Astrocyte (in vitro differentiated cells and primary cell): Measurements from ENCODE around the gene KARS1. TPM values are rescaled to one million over a fixed set of nuclear protein-coding genes. Genes with fewer than 3 reads are reported as not detected.

Source experiments
- DNase-seq: peaks from one replicate; pipeline ENCODE4 v3.0.0-alpha.2; 2010; ENCODE audit warnings: low read depth
- FAIRE-seq: peaks from 2 replicates; lab custom pipeline; 2011; peaks lifted over from hg19 to GRCh38; lab: Jason Lieb, UNC
- H2AFZ ChIP-seq: 2 replicates; pipeline ENCODE4 v1.6.0; 2012; ENCODE audit warnings: low read depth, low read length, inconsistent platforms
- H3K27ac ChIP-seq: 2 replicates; pipeline ENCODE4 v1.5.1; 2011; ENCODE audit warnings: low read depth, low read length, inconsistent platforms
- H3K27me3 ChIP-seq: 2 replicates; pipeline ENCODE4 v1.6.0; 2011; ENCODE audit warnings: low read length, inconsistent platforms; ENCODE audit not compliant: insufficient read depth
- H3K36me3 ChIP-seq: 2 replicates; pipeline ENCODE4 v1.5.1; 2011; ENCODE audit warnings: low read length, inconsistent platforms; ENCODE audit not compliant: insufficient read depth
- H3K4me1 ChIP-seq: 2 replicates; pipeline ENCODE4 v1.5.1; 2011; ENCODE audit warnings: low read length, inconsistent platforms; ENCODE audit not compliant: insufficient read depth
- H3K4me2 ChIP-seq: 2 replicates; pipeline ENCODE4 v1.6.0; 2012; ENCODE audit warnings: low read length, inconsistent platforms
- H3K4me3 ChIP-seq: 2 replicates; pipeline ENCODE4 v1.5.1; 2011; ENCODE audit warnings: low read depth, mild to moderate bottlenecking, low read length, inconsistent platforms; ENCODE audit not compliant: insufficient read depth
- H3K79me2 ChIP-seq: 2 replicates; pipeline ENCODE4 v1.6.0; 2012; ENCODE audit warnings: mild to moderate bottlenecking, low read length, inconsistent platforms; ENCODE audit not compliant: insufficient read depth
- H3K9ac ChIP-seq: 2 replicates; pipeline ENCODE4 v1.6.0; 2012; ENCODE audit warnings: mild to moderate bottlenecking, low read length, inconsistent platforms
- H3K9me3 ChIP-seq: 2 replicates; pipeline ENCODE4 v1.5.1; 2012; ENCODE audit warnings: low read depth, mild to moderate bottlenecking, low read length, inconsistent platforms; ENCODE audit not compliant: insufficient read depth
- H4K20me1 ChIP-seq: 2 replicates; pipeline ENCODE4 v1.6.0; 2012; ENCODE audit warnings: low read length, inconsistent platforms; ENCODE audit not compliant: insufficient read depth
- H3K27ac Mint-ChIP-seq: one replicate; pipeline ENCODE4 v1.8.0; 2021; ENCODE audit warnings: mild to moderate bottlenecking, mixed read lengths; ENCODE audit not compliant: unreplicated experiment
- H3K27me3 Mint-ChIP-seq: one replicate; pipeline ENCODE4 v1.8.0; 2021; ENCODE audit warnings: low read depth, mixed read lengths; ENCODE audit not compliant: unreplicated experiment
- H3K36me3 Mint-ChIP-seq: one replicate; pipeline ENCODE4 v1.8.0; 2021; ENCODE audit warnings: low read depth, mixed read lengths; ENCODE audit not compliant: unreplicated experiment
- H3K4me1 Mint-ChIP-seq: one replicate; pipeline ENCODE4 v1.8.0; 2021; ENCODE audit warnings: low read depth, mixed read lengths; ENCODE audit not compliant: unreplicated experiment
- H3K4me3 Mint-ChIP-seq: one replicate; pipeline ENCODE4 v1.8.0; 2021; ENCODE audit warnings: mild to moderate bottlenecking, moderate library complexity, mixed read lengths; ENCODE audit not compliant: unreplicated experiment
- H3K9me3 Mint-ChIP-seq: one replicate; pipeline ENCODE4 v1.8.0; 2021; ENCODE audit warnings: mild to moderate bottlenecking, mixed read lengths; ENCODE audit not compliant: unreplicated experiment
- EZH2 ChIP-seq: IDR thresholded peaks from 2 replicates; pipeline ENCODE4 v1.6.1; 2012; ENCODE audit warnings: mild to moderate bottlenecking, low read length, inconsistent platforms; ENCODE audit not compliant: insufficient read depth
- total RNA-seq: library from RNA; stranded (reverse); gene quantifications from 2 replicates; pipeline ENCODE4 v1.2.1, GENCODE V29; 2021
- TF ChIP-seq, protein P1 (sequence below): IDR thresholded peaks from 2 replicates; pipeline ENCODE4 v1.5.1; 2011; ENCODE audit warnings: low read depth, mild to moderate bottlenecking, inconsistent platforms, low read length, moderate library complexity; ENCODE audit not compliant: insufficient read depth

KARS1 gene
- total RNA-seq, 1 donor from 2014 or later: 155 TPM

DNA sequence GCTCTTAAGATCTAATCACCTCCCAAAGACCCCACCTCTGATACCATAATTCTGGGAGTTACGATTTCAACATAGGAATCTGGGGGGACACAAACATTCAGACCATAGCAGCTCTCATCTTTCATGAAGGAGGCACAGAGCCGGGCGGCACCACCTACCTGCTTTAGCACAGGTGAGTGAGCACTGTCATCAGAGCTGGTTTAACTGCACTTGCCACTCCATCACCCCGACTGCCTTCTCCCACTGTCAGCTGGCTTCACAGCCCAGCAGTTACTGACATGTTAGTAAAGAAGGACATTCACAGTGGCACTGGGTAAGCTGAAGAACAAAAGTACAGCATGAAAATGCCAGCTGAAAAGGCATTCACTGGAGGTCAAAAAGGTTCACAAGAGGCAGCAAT is 58.7 kb downstream of the KARS1 start:
- TF ChIP-seq EZH2: no peak
- TF ChIP-seq, protein P1, sequence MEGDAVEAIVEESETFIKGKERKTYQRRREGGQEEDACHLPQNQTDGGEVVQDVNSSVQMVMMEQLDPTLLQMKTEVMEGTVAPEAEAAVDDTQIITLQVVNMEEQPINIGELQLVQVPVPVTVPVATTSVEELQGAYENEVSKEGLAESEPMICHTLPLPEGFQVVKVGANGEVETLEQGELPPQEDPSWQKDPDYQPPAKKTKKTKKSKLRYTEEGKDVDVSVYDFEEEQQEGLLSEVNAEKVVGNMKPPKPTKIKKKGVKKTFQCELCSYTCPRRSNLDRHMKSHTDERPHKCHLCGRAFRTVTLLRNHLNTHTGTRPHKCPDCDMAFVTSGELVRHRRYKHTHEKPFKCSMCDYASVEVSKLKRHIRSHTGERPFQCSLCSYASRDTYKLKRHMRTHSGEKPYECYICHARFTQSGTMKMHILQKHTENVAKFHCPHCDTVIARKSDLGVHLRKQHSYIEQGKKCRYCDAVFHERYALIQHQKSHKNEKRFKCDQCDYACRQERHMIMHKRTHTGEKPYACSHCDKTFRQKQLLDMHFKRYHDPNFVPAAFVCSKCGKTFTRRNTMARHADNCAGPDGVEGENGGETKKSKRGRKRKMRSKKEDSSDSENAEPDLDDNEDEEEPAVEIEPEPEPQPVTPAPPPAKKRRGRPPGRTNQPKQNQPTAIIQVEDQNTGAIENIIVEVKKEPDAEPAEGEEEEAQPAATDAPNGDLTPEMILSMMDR: no peak
- Histone ChIP-seq H3K9me3 (no peaks in the 10 kb centered on the region), H2AFZ (no peak overlapping the region), H3K4me1 (peaks cover 15% of the 10 kb centered on the region), H3K79me2 (no peaks in the 10 kb centered on the region), H4K20me1 (peaks cover under 1% of the 10 kb centered on the region), H3K36me3 (no peaks in the 10 kb centered on the region), H3K27me3 (no peaks in the 10 kb centered on the region), H3K4me2 (no peak overlapping the region), H3K9ac (no peak overlapping the region), H3K4me3 (no peak overlapping the region), H3K27ac (no peak overlapping the region)
- Mint-ChIP-seq H3K9me3 (no peaks in the 10 kb centered on the region), H3K4me3 (no peak overlapping the region), H3K4me1 (peaks cover 14% of the 10 kb centered on the region), H3K27ac (no peak overlapping the region), H3K36me3 (peaks cover 8% of the 10 kb centered on the region), H3K27me3 (no peaks in the 10 kb centered on the region)
- FAIRE-seq: no peak
- no peak for DNase-seq

DNA sequence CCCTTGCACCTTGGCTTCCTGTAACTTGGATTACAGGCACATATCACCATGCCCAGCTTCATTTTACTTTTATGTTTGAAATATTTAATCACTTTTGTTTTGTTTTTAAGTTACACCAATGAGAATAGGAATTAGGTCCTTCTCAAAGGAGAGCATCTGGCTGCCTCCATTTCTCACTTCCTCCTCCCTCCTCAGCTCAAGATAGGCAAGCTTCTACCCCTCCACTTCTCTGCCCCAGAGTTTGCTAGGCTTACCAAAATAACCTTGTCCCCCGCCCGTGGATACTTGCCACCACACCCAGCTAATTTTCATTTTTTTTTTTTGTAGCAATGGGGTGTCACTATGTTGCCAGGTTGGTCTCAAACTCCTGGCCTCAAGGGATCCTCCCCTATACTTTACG is 63.4 kb downstream of the KARS1 start:
- DNase-seq (no peak), FAIRE-seq (no peak)
- no peak overlapping the region for H3K27ac Mint-ChIP-seq
- Histone ChIP-seq H3K27ac (no peak overlapping the region), H3K4me3 (no peak overlapping the region), H3K9ac (no peak overlapping the region), H4K20me1 (no peaks in the 10 kb centered on the region), H3K79me2 (no peaks in the 10 kb centered on the region), H3K27me3 (no peaks in the 10 kb centered on the region), H3K4me1 (no peaks in the 10 kb centered on the region), H3K36me3 (peaks cover 2% of the 10 kb centered on the region), H3K4me2 (no peak overlapping the region), H3K9me3 (no peaks in the 10 kb centered on the region), H2AFZ (no peak overlapping the region)
- TF ChIP-seq, protein P1: no peak
- no peak for TF ChIP-seq EZH2
- no peaks in the 10 kb centered on the region for H3K9me3 Mint-ChIP-seq
- H3K36me3 Mint-ChIP-seq: peaks cover 9% of the 10 kb centered on the region
- no peaks in the 10 kb centered on the region for H3K4me1 Mint-ChIP-seq
- no peak overlapping the region for H3K4me3 Mint-ChIP-seq
- no peaks in the 10 kb centered on the region for H3K27me3 Mint-ChIP-seq

- Histone ChIP-seq H2AFZ (no peak overlapping the region), H3K9me3 (no peaks in the 10 kb centered on the region), H3K27ac (no peak overlapping the region), H3K4me1 (no peaks in the 10 kb centered on the region), H3K4me2 (no peak overlapping the region), H3K4me3 (no peak overlapping the region), H3K9ac (no peak overlapping the region), H4K20me1 (peaks cover 22% of the 10 kb centered on the region), H3K27me3 (no peaks in the 10 kb centered on the region), H3K79me2 (peaks cover 6% of the 10 kb centered on the region), H3K36me3 (peaks cover 26% of the 10 kb centered on the region)
- Mint-ChIP-seq H3K36me3 (peaks cover 14% of the 10 kb centered on the region), H3K4me1 (no peaks in the 10 kb centered on the region), H3K27me3 (no peaks in the 10 kb centered on the region), H3K27ac (no peak overlapping the region), H3K4me3 (no peak overlapping the region), H3K9me3 (no peaks in the 10 kb centered on the region)
- TF ChIP-seq EZH2: no peak
- TF ChIP-seq, protein P1: no peak
- DNase-seq: no peak
- no peak for FAIRE-seq
Observed at GRCh38 chr16:75579281-75579834, 68.1 kb downstream of the KARS1 start.
